Activated naive CD4-positive, alpha-beta T cell treated with anti-CD3 and anti-CD28 coated beads, Interleukin-2, amount 50 U/mL, for 24 hours (primary cell): ENCODE measurements around the gene PPP1R17.

ENCODE experiments used
- H3K27ac Mint-ChIP-seq: one replicate; pipeline ENCODE4 v1.8.0; 2021; ENCODE audit warnings: mild to moderate bottlenecking, mixed read lengths
- H3K27me3 Mint-ChIP-seq: one replicate; pipeline ENCODE4 v1.8.0; 2021; ENCODE audit warnings: mixed read lengths
- H3K36me3 Mint-ChIP-seq: one replicate; pipeline ENCODE4 v1.8.0; 2021; ENCODE audit warnings: mixed read lengths
- H3K4me1 Mint-ChIP-seq: one replicate; pipeline ENCODE4 v1.8.0; 2021; ENCODE audit warnings: mixed read lengths
- H3K4me3 Mint-ChIP-seq: one replicate; pipeline ENCODE4 v1.8.0; 2021; ENCODE audit warnings: mild to moderate bottlenecking, mixed read lengths
- H3K9me3 Mint-ChIP-seq: one replicate; pipeline ENCODE4 v1.8.0; 2021; ENCODE audit warnings: mixed read lengths

The PPP1R17 gene

GRCh38 chr7:31735991-31736982, 49.3 kb downstream of the PPP1R17 start:
- no peak overlapping the region for H3K4me3 Mint-ChIP-seq
- H3K27me3 Mint-ChIP-seq: no peaks in the 10 kb centered on the region
- H3K4me1 Mint-ChIP-seq: no peaks in the 10 kb centered on the region
- no peaks in the 10 kb centered on the region for H3K9me3 Mint-ChIP-seq
- H3K36me3 Mint-ChIP-seq: no peaks in the 10 kb centered on the region
- no peak overlapping the region for H3K27ac Mint-ChIP-seq

GRCh38 chr7:31741852-31742251, 54.8 kb downstream of the PPP1R17 start:
- Mint-ChIP-seq H3K27ac (no peak overlapping the region), H3K4me3 (no peak overlapping the region), H3K27me3 (peaks cover 2% of the 10 kb centered on the region), H3K9me3 (no peaks in the 10 kb centered on the region), H3K4me1 (no peaks in the 10 kb centered on the region), H3K36me3 (no peaks in the 10 kb centered on the region)

- no peak overlapping the region for H3K4me3 Mint-ChIP-seq
- no peaks in the 10 kb centered on the region for H3K4me1 Mint-ChIP-seq
- H3K27me3 Mint-ChIP-seq: peaks cover 2% of the 10 kb centered on the region
- no peak overlapping the region for H3K27ac Mint-ChIP-seq
- no peaks in the 10 kb centered on the region for H3K9me3 Mint-ChIP-seq
- H3K36me3 Mint-ChIP-seq: no peaks in the 10 kb centered on the region
Measured at GRCh38 chr7:31744294-31744874, 57.4 kb downstream of the PPP1R17 start.

GRCh38 chr7:31747553-31747952, 60.5 kb downstream of the PPP1R17 start:
- peaks cover 3% of the 10 kb centered on the region for H3K27me3 Mint-ChIP-seq
- no peak overlapping the region for H3K4me3 Mint-ChIP-seq
- no peaks in the 10 kb centered on the region for H3K36me3 Mint-ChIP-seq
- H3K9me3 Mint-ChIP-seq: no peaks in the 10 kb centered on the region
- H3K27ac Mint-ChIP-seq: no peak overlapping the region
- no peaks in the 10 kb centered on the region for H3K4me1 Mint-ChIP-seq

- peaks cover 3% of the 10 kb centered on the region for H3K27me3 Mint-ChIP-seq
- no peaks in the 10 kb centered on the region for H3K9me3 Mint-ChIP-seq
- H3K27ac Mint-ChIP-seq: no peak overlapping the region
- H3K4me1 Mint-ChIP-seq: no peaks in the 10 kb centered on the region
- no peak overlapping the region for H3K4me3 Mint-ChIP-seq
- H3K36me3 Mint-ChIP-seq: no peaks in the 10 kb centered on the region
Measured at GRCh38 chr7:31748084-31748483, 61.1 kb downstream of the PPP1R17 start.

- Mint-ChIP-seq H3K4me1 (no peaks in the 10 kb centered on the region), H3K9me3 (no peaks in the 10 kb centered on the region), H3K36me3 (no peaks in the 10 kb centered on the region), H3K27me3 (peaks cover 1% of the 10 kb centered on the region), H3K27ac (no peak overlapping the region), H3K4me3 (no peak overlapping the region)
Measured at GRCh38 chr7:31751726-31752125, 64.7 kb downstream of the PPP1R17 start.
